LNCAP (cell line): ENCODE results near the gene POU2AF2.

Experiments
- CTCF ChIP-seq: fragments of 450-650 bp; IDR thresholded peaks from 2 replicates; pipeline ENCODE4 v1.5.1; 2017; ENCODE audit warnings: mild to moderate bottlenecking

The POU2AF2 gene

GRCh38 chr11:111213256-111213655, 32.3 kb upstream of the POU2AF2 start:
- TF ChIP-seq CTCF: no peak

GRCh38 chr11:111220721-111221120, 24.8 kb upstream of the POU2AF2 start:
- TF ChIP-seq CTCF: no peak

- no peak for TF ChIP-seq CTCF
Observed at GRCh38 chr11:111221208-111221607, 24.3 kb upstream of the POU2AF2 start.

- no peak for TF ChIP-seq CTCF
Observed at GRCh38 chr11:111225881-111226280, 19.6 kb upstream of the POU2AF2 start.

- TF ChIP-seq CTCF: no peak
Observed at GRCh38 chr11:111229604-111230003, 15.9 kb upstream of the POU2AF2 start.

- no peak for TF ChIP-seq CTCF
Observed at GRCh38 chr11:111230122-111230465, 15.4 kb upstream of the POU2AF2 start.

GRCh38 chr11:111231836-111232235, 13.7 kb upstream of the POU2AF2 start:
- no peak for TF ChIP-seq CTCF

- TF ChIP-seq CTCF: no peak
Observed at GRCh38 chr11:111236383-111236782, 9.1 kb upstream of the POU2AF2 start.
